Keratinocyte (primary cell): ENCODE results near the gene LHPP. TPM values are rescaled to one million over a fixed set of nuclear protein-coding genes. Genes with fewer than 3 reads are reported as not detected.

Experiments
- DNase-seq: peaks from one replicate; pipeline ENCODE4 v3.0.0-alpha.2; 2011; ENCODE audit warnings: low read depth, missing footprints, low spot score
- FAIRE-seq: peaks from 2 replicates; lab custom pipeline; 2011; peaks lifted over from hg19 to GRCh38; lab: Jason Lieb, UNC
- H2AFZ ChIP-seq: 2 replicates; pipeline ENCODE4 v1.6.0; 2012; ENCODE audit warnings: low read length, control low read depth, inconsistent platforms; ENCODE audit not compliant: control insufficient read depth
- H3K27ac ChIP-seq: 2 replicates; pipeline ENCODE4 v1.5.1; 2011; ENCODE audit warnings: low read length; ENCODE audit not compliant: control insufficient read depth, insufficient read depth
- H3K27me3 ChIP-seq: 3 replicates; pipeline ENCODE4 v1.6.0; 2011; ENCODE audit warnings: low read length; ENCODE audit not compliant: control insufficient read depth, insufficient read depth; ENCODE audit errors: extremely low read depth
- H3K36me3 ChIP-seq, 2 experiments: 2 replicates in 1 of 2; 3 replicates in 1 of 2; pipeline ENCODE4 v1.5.1; 2011; ENCODE audit warnings: low read length in 2 of 2, mild to moderate bottlenecking in 1 of 2; ENCODE audit not compliant: control insufficient read depth in 2 of 2, insufficient read depth in 2 of 2; ENCODE audit errors: extremely low read depth in 1 of 2
- H3K4me1 ChIP-seq: 3 replicates; pipeline ENCODE4 v1.5.1; 2011; ENCODE audit warnings: low read length; ENCODE audit not compliant: control insufficient read depth, insufficient read depth; ENCODE audit errors: extremely low read depth
- H3K4me2 ChIP-seq: 3 replicates; pipeline ENCODE4 v1.6.0; 2011; ENCODE audit warnings: low read depth, low read length; ENCODE audit not compliant: control insufficient read depth, insufficient read depth; ENCODE audit errors: extremely low read depth
- H3K4me3 ChIP-seq, 3 experiments: fragments of 200-600 bp in 1 of 3; sonication (generic) in 1 of 3; 2 replicates in 2 of 3; 3 replicates in 1 of 3; pipeline ENCODE4 v1.5.1; 2011 to 2016; ENCODE audit warnings: low read length in 3 of 3, mild to moderate bottlenecking in 3 of 3, control low read depth in 2 of 3, inconsistent platforms in 1 of 3, low read depth in 1 of 3, mixed read lengths in 1 of 3, mixed run types in 1 of 3, moderate library complexity in 1 of 3; ENCODE audit not compliant: control insufficient read depth in 2 of 3, insufficient read depth in 2 of 3; ENCODE audit errors: extremely low read depth in 1 of 3
- H3K79me2 ChIP-seq: 2 replicates; pipeline ENCODE4 v1.6.0; 2012; ENCODE audit warnings: low read length; ENCODE audit not compliant: control insufficient read depth, insufficient read depth
- H3K9ac ChIP-seq: 3 replicates; pipeline ENCODE4 v1.6.0; 2011; ENCODE audit warnings: low read length; ENCODE audit not compliant: control insufficient read depth, insufficient read depth; ENCODE audit errors: extremely low read depth
- H3K9me1 ChIP-seq: 3 replicates; pipeline ENCODE4 v1.6.0; 2011; ENCODE audit warnings: low read length; ENCODE audit not compliant: control insufficient read depth, insufficient read depth; ENCODE audit errors: extremely low read depth
- H3K9me3 ChIP-seq: 2 replicates; pipeline ENCODE4 v1.5.1; 2012; ENCODE audit warnings: low read depth, low read length; ENCODE audit not compliant: control insufficient read depth
- H4K20me1 ChIP-seq: 3 replicates; pipeline ENCODE4 v1.6.0; 2011; ENCODE audit warnings: low read length; ENCODE audit not compliant: control insufficient read depth, insufficient read depth; ENCODE audit errors: extremely low read depth
- CTCF ChIP-seq, 3 experiments: IDR thresholded peaks in 1 of 3; conservative IDR thresholded peaks in 1 of 3; optimal IDR thresholded peaks in 1 of 3; 2 replicates in 2 of 3; 3 replicates in 1 of 3; pipeline versions ENCODE3 to v1.5.1; 2011; ENCODE audit warnings: low read length in 3 of 3, mild to moderate bottlenecking in 3 of 3, moderate library complexity in 2 of 3, control low read depth in 1 of 3, inconsistent platforms in 1 of 3; ENCODE audit not compliant: insufficient read depth in 2 of 3; ENCODE audit errors: extremely low read depth in 1 of 3
- EZH2 ChIP-seq: IDR thresholded peaks from one replicate; pipeline ENCODE4 v1.6.1; 2012; ENCODE audit warnings: inconsistent platforms, mild to moderate bottlenecking, low read length, moderate library complexity
- dilution Hi-C: fragments of 300-500 bp; cut with MboI; formaldehyde crosslinking; loops from one replicate; pipeline ENCODE4 v1.7.0; 2020; ENCODE audit warnings: low sequenced_read_pairs; ENCODE audit not compliant: extremely low pct_ligation_motif_present
- polyA plus RNA-seq, 5 experiments: library from polyadenylated mRNA; depleted of rRNA in 3 of 5; stranded (reverse) in 3 of 5; stranded (forward) in 1 of 5; unstranded in 1 of 5; fragments of >200 nt; gene quantifications; 1 replicate in 1 of 5; 2 replicates in 3 of 5; 3 replicates in 1 of 5; pipeline versions ENCODE4 v1.2.1 to v1.2.3, GENCODE V29; 2011 to 2012; ENCODE audit warnings: missing spikeins in 2 of 5, low read depth in 1 of 5, low replicate concordance in 1 of 5

LHPP gene
- polyA plus RNA-seq, 1 donor (not counting 4 experiments of a cell fraction or from before 2014, with no cell fraction given) = 13.1 TPM

GRCh38 chr10:124543146-124543545 is 81.5 kb downstream of the LHPP start:
- Histone ChIP-seq H3K27ac (no peak overlapping the region), H3K79me2 (no peaks in the 10 kb centered on the region), H3K9me1 (no peaks in the 10 kb centered on the region), H3K4me2 (no peak overlapping the region), H3K9me3 (no peaks in the 10 kb centered on the region), H2AFZ (no peak overlapping the region), H3K36me3 (no peaks in the 10 kb centered on the region), H3K9ac (no peak overlapping the region), H3K27me3 (no peaks in the 10 kb centered on the region), H3K4me3 (no peak overlapping the region), H4K20me1 (no peaks in the 10 kb centered on the region), H3K4me1 (no peaks in the 10 kb centered on the region)
- dilution Hi-C loops = no loop called here
- no peak for FAIRE-seq
- TF ChIP-seq EZH2 (no peak), CTCF (optimal IDR thresholded peaks at IDR 0.05 in 1 of 3, IDR thresholded peaks at IDR 0.05 in 1 of 3, conservative IDR thresholded peaks at IDR 0.05 in 1 of 3; ENCODE audit: extremely low read depth in 1 of 3, insufficient read depth in 2 of 3, low read length in 3 of 3) (no peak)
- DNase-seq = no peak

DNA sequence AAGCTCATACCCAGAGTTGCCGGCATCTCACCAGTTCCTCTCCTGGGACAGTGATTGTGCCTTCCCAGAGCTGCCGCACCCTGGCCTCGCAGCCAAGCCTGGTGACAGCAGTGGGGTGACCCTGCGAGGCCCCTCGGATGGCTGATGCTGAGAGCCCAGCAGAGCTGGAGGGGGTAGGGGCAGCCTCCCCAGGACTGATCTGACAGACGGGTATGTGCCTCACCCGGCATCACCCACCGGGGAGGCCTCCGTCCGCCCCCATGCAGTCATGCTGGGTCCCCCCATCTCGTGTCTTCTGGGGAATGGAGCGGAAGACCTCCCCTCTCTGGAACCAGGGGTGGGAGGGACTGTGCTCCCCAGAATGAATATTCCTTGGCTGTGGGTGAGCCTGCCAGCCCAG is 82.3 kb downstream of the LHPP start:
- dilution Hi-C loops = no loop called here
- H3K27ac ChIP-seq = no peak overlapping the region
- H2AFZ ChIP-seq = no peak overlapping the region
- DNase-seq (no peak), FAIRE-seq (no peak)
- no peak overlapping the region for H3K9ac ChIP-seq
- H3K4me3 ChIP-seq = no peak overlapping the region
- H3K4me1 ChIP-seq = no peaks in the 10 kb centered on the region
- H3K27me3 ChIP-seq = no peaks in the 10 kb centered on the region
- H3K36me3 ChIP-seq = no peaks in the 10 kb centered on the region
- no peak for TF ChIP-seq CTCF (optimal IDR thresholded peaks at IDR 0.05 in 1 of 3, IDR thresholded peaks at IDR 0.05 in 1 of 3, conservative IDR thresholded peaks at IDR 0.05 in 1 of 3; ENCODE audit: extremely low read depth in 1 of 3, insufficient read depth in 2 of 3, low read length in 3 of 3)
- no peak for TF ChIP-seq EZH2
- no peaks in the 10 kb centered on the region for H3K9me1 ChIP-seq
- no peaks in the 10 kb centered on the region for H3K9me3 ChIP-seq
- H3K4me2 ChIP-seq = no peak overlapping the region
- H3K79me2 ChIP-seq = no peaks in the 10 kb centered on the region
- no peaks in the 10 kb centered on the region for H4K20me1 ChIP-seq
